Breast epithelium (tissue), 4 donors: Measurements from ENCODE around the gene CLCN1. TPM values are rescaled to one million over a fixed set of nuclear protein-coding genes. Genes with fewer than 3 reads are reported as not detected.

Experiments
- DNase-seq, 2 donors: peaks; one replicate each; pipeline ENCODE4 v3.0.0-alpha.2; 2019; ENCODE audit warnings: low spot score in 2 of 2
- H3K27ac ChIP-seq, 2 donors: fragments of 200-600 bp; sonication (generic) in 1 of 2; one replicate each; pipeline ENCODE4 v1.5.1; 2016 to 2019; ENCODE audit warnings: mild to moderate bottlenecking in 1 of 2
- H3K27me3 ChIP-seq, 2 donors: fragments of 200-600 bp; sonication (generic) in 1 of 2; one replicate each; pipeline versions ENCODE4 v1.5.1 to v1.6.0; 2017 to 2019; ENCODE audit warnings: control low read depth in 1 of 2, mild to moderate bottlenecking in 1 of 2
- H3K36me3 ChIP-seq: fragments of 200-600 bp; one replicate; pipeline ENCODE4 v1.5.1; 2019
- H3K4me1 ChIP-seq, 2 donors: fragments of 200-600 bp; sonication (generic); one replicate each; pipeline ENCODE4 v1.5.1; 2016 to 2019; ENCODE audit warnings: control low read depth in 1 of 2
- H3K4me3 ChIP-seq, 3 donors: fragments of 200-600 bp; sonication (generic); 1 replicate in 2 of 3; 2 replicates in 1 of 3; pipeline ENCODE4 v1.5.1; 2016 to 2019; ENCODE audit warnings: mild to moderate bottlenecking in 3 of 3, moderate library complexity in 2 of 3
- H3K9me3 ChIP-seq, 2 donors: fragments of 200-600 bp; sonication (generic) in 1 of 2; one replicate each; pipeline ENCODE4 v1.5.1; 2016 to 2019; ENCODE audit warnings: control low read depth in 1 of 2
- POLR2A ChIP-seq: fragments of 450-650 bp; IDR thresholded peaks from one replicate; pipeline ENCODE4 v1.6.1; 2016; ENCODE audit warnings: antibody characterized with exemption, mild to moderate bottlenecking, moderate library complexity
- POLR2AphosphoS5 ChIP-seq, 3 donors: sonication (generic); formaldehyde crosslinking; IDR thresholded peaks; one replicate each; pipeline ENCODE4 v1.6.1; 2017; ENCODE audit warnings: antibody characterized with exemption in 3 of 3
- intact Hi-C: fragments of 100-400 bp; cut with DNase I; formaldehyde crosslinking; loops from one replicate; pipeline ENCODE4 v1.15.1; 2023; ENCODE audit warnings: low total_unique reads
- total RNA-seq, 3 donors: library from RNA; depleted of rRNA; stranded (reverse); fragments of >200 nt; gene quantifications; one replicate each; pipeline ENCODE4 v1.1.0, GENCODE V29; 2016
- TF ChIP-seq, protein P1 (sequence below), 3 donors: fragments of 450-650 bp; IDR thresholded peaks; one replicate each; pipeline ENCODE4 v1.5.1; 2016 to 2017; ENCODE audit warnings: antibody characterized with exemption in 3 of 3, mild to moderate bottlenecking in 3 of 3, moderate library complexity in 3 of 3

CLCN1 gene
- total RNA-seq, 3 donors from 2014 or later, result 0.29 TPM; not detected in 2

DNA sequence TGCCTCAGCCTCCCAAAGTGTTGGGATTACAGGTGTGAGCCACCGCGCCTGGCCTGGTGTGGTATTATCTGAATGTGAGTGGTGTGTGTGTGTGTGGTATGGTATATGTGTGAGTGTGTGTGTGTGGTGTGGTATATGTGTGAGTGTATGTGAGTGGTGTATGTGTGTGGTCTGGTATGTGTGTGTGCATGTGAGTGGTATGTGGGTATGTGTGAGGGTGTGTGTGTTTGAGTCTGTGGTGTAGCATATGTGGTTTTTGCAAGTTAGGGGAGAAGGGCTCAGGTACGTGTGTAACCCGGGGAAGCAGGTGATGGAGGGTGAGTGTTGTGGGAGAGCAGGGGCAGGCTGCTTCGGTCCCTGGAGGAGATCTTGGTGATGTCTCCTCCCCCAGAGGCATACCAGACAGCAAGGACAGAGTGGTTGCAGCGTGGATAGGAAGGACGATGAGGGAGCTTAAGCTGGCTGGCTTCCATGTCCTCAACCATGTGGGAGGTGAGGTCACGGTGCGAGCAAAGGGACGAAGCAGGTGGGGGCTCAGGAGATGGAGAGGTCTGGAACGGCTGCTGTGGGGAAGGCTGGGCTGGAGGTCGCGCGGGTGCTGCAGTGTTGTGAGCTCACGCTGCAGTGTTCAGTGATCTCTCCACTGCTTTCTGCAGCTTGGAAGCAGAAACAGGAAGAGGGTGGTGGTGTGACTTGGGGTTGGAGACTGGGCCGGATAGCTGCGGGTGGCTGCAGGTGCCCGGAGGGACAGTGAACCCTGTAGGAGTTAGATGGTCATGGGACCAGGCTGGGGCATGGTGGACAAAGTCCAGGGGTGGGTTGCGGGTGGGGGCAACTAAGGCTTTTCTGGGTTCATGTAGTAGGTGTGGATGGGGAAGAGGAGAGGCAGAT, 70.2 kb downstream of the CLCN1 start:
- H3K4me3 ChIP-seq, result peak overlapping the region in 2 of 3 donors; percentile 21 to 87
- H3K4me1 ChIP-seq, result peaks cover 17 to 18% of the 10 kb centered on the region in 2 donors
- no peaks in the 10 kb centered on the region for H3K36me3 ChIP-seq
- TF ChIP-seq POLR2A (no peak), POLR2AphosphoS5 (IDR thresholded peaks at IDR 0.05) (no peak)
- TF ChIP-seq, protein P1, sequence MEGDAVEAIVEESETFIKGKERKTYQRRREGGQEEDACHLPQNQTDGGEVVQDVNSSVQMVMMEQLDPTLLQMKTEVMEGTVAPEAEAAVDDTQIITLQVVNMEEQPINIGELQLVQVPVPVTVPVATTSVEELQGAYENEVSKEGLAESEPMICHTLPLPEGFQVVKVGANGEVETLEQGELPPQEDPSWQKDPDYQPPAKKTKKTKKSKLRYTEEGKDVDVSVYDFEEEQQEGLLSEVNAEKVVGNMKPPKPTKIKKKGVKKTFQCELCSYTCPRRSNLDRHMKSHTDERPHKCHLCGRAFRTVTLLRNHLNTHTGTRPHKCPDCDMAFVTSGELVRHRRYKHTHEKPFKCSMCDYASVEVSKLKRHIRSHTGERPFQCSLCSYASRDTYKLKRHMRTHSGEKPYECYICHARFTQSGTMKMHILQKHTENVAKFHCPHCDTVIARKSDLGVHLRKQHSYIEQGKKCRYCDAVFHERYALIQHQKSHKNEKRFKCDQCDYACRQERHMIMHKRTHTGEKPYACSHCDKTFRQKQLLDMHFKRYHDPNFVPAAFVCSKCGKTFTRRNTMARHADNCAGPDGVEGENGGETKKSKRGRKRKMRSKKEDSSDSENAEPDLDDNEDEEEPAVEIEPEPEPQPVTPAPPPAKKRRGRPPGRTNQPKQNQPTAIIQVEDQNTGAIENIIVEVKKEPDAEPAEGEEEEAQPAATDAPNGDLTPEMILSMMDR (IDR thresholded peaks at IDR 0.05), result no peak
- DNase-seq, result no peak
- H3K27me3 ChIP-seq, result no peaks in the 10 kb centered on the region
- peak overlapping the region; percentile 98 to 100 for H3K27ac ChIP-seq
- no peaks in the 10 kb centered on the region for H3K9me3 ChIP-seq
- intact Hi-C loops, result no loop called here

DNA sequence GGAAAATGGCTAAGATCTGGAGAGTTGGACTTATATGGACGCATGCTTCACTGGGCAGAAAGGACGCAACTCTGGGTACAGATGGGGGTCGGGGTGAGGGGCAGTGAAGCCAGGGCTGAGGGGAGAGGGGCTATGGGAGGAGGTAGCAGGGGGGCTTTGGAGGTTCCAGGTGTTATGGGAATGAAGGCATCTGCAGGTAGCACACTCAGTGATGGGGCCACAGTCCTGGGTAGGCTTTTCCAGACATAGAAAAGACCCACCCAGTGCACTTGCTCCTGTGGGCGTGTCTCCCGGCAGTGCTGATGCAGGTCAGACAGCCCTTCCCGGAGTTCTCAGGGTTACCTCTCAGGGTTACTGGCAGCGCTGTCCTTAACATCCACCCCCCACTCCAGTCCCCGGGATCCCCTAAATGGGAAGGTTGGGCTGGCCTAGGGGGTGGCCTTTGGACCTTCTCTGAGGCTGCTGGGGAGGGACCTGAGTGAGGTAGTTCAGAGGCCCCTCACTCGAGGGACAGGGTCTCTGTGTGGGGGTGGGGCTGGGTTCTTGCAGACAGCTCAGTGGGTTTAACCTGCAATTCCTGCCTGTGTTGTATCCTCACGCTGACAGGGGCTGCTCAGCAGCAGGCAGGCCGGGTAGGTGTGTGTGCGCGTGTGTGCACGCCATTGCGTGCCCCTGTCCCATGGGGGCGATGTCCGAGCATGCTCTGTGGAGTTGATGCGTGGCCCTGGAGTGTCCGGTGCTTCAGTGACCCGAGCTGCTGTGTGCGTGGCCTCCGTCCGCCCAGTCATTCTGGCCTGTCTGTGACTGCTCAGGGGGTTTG, 71.5 kb downstream of the CLCN1 start:
- no peak for DNase-seq
- Histone ChIP-seq H3K9me3 (no peaks in the 10 kb centered on the region), H3K36me3 (no peaks in the 10 kb centered on the region), H3K4me1 (peaks cover 25 to 28% of the 10 kb centered on the region in 2 donors), H3K27me3 (no peaks in the 10 kb centered on the region), H3K4me3 (peak overlapping the region in 1 of 3 donors; percentile 87), H3K27ac (peak overlapping the region; percentile 98 to 100)
- intact Hi-C loops, result no loop called here
- no peak for TF ChIP-seq POLR2AphosphoS5 (IDR thresholded peaks at IDR 0.05)
- TF ChIP-seq, protein P1 (IDR thresholded peaks at IDR 0.05), result no peak
- no peak for TF ChIP-seq POLR2A

DNA sequence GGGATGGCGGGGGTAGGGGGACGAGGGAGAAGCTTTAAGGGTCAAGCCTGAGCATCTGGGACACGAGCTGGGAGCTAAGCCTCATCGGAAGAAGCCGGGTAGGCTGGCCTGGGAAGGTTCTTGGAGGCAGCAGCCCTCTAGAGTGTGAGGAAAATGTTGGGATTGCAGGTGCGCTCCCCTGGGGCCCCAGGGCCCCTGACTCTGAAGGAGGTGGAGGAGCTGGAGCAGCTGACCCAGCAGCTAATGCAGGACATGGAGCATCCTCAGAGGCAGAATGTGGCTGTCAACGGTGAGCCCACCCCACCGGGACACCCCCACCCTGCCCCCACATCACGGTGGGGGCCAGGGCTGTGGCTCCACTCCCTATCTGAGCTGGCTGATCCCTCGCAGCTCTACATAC, 72.1 kb downstream of the CLCN1 start:
- DNase-seq, result no peak

GRCh38 chr7:143388491-143389101, 72.7 kb downstream of the CLCN1 start:
- intact Hi-C loops, result no loop called here

More for the DNA sequence above, 72.1 kb downstream of the CLCN1 start:
- Histone ChIP-seq H3K4me3 (peak overlapping the region in 1 of 3 donors; percentile 87), H3K9me3 (no peaks in the 10 kb centered on the region), H3K27ac (peak overlapping the region; percentile 98 to 100), H3K36me3 (no peaks in the 10 kb centered on the region), H3K4me1 (peaks cover 26 to 31% of the 10 kb centered on the region in 2 donors), H3K27me3 (no peaks in the 10 kb centered on the region)
- intact Hi-C loops, result no loop called here
- TF ChIP-seq, protein P1 (IDR thresholded peaks at IDR 0.05), result no peak
- TF ChIP-seq POLR2A (no peak), POLR2AphosphoS5 (IDR thresholded peaks at IDR 0.05) (no peak)

More at GRCh38 chr7:143388491-143389101, 72.7 kb downstream of the CLCN1 start:
- TF ChIP-seq, protein P1 (IDR thresholded peaks at IDR 0.05), result no peak
- TF ChIP-seq POLR2A (no peak), POLR2AphosphoS5 (IDR thresholded peaks at IDR 0.05) (no peak)
- no peaks in the 10 kb centered on the region for H3K9me3 ChIP-seq
- no peaks in the 10 kb centered on the region for H3K27me3 ChIP-seq
- H3K4me1 ChIP-seq, result peaks cover 26 to 27% of the 10 kb centered on the region in 2 donors
- peak overlapping the region; percentile 76 to 100 for H3K27ac ChIP-seq
- H3K4me3 ChIP-seq, result peak overlapping the region in 1 of 3 donors; percentile 87
- DNase-seq, result no peak
- no peaks in the 10 kb centered on the region for H3K36me3 ChIP-seq
